B cell (primary cell): ENCODE data around the gene CNKSR3. TPM values are rescaled to one million over a fixed set of nuclear protein-coding genes. Genes with fewer than 3 reads are reported as not detected.

Source experiments
- ATAC-seq: fragments of 200-7000 bp; cut with Tn5 transposase; one replicate; pipeline ENCODE4 v1.10.0; 2021; ENCODE audit warnings: low read depth, mild to moderate bottlenecking, moderate number of reproducible peaks, moderate library complexity
- CTCF ChIA-PET: fragments of 350-600 bp; sonication (Branson Sonifier 250); formaldehyde crosslinking; loops from one replicate; lab custom pipeline; 2021; ENCODE audit warnings: antibody characterized with exemption, inconsistent platforms; lab: Charles Lee
- POLR2A ChIA-PET: fragments of 350-600 bp; sonication (Branson Sonifier 250); formaldehyde crosslinking; loops from one replicate; lab custom pipeline; 2021; ENCODE audit warnings: antibody characterized with exemption; lab: Charles Lee
- DNase-seq: peaks from one replicate; pipeline ENCODE4 v3.0.0; 2013
- H2AFZ ChIP-seq: 2 replicates; pipeline ENCODE4 v1.6.1; 2012; ENCODE audit warnings: mild to moderate bottlenecking, low read depth, low read length; ENCODE audit not compliant: insufficient read depth, poor library complexity, severe bottlenecking
- H3K27ac ChIP-seq, 2 donors: 1 replicate in 1 of 2; 2 replicates in 1 of 2; pipeline ENCODE4 v1.5.1; 2012 to 2013; ENCODE audit warnings: low read length in 2 of 2, mild to moderate bottlenecking in 2 of 2, moderate library complexity in 1 of 2
- H3K27me3 ChIP-seq, 4 experiments: fragments of 200-600 bp in 1 of 4; sonication (generic) in 1 of 4; replicated peaks in 1 of 4; 1 replicate in 2 of 4; 2 replicates in 2 of 4; pipeline versions ENCODE4 v1.6.1 to v1.7.0; 2013 to 2016; ENCODE audit warnings: low read length in 3 of 4, mild to moderate bottlenecking in 2 of 4, mixed read lengths in 1 of 4, moderate library complexity in 1 of 4; ENCODE audit not compliant: insufficient read depth in 4 of 4, control insufficient read depth in 3 of 4; ENCODE audit errors: control extremely low read depth in 1 of 4
- H3K36me3 ChIP-seq, 2 experiments: replicated peaks in 1 of 2; 1 replicate in 1 of 2; 2 replicates in 1 of 2; pipeline versions ENCODE4 v1.6.1 to v1.7.1; 2013; ENCODE audit warnings: low read length in 1 of 2; ENCODE audit not compliant: insufficient read depth in 2 of 2, control insufficient read depth in 1 of 2; ENCODE audit errors: control extremely low read depth in 1 of 2, extremely low read depth in 1 of 2
- H3K4me1 ChIP-seq, 2 donors: fragments of 200-600 bp in 1 of 2; sonication (generic) in 1 of 2; 1 replicate in 1 of 2; 2 replicates in 1 of 2; pipeline versions ENCODE4 v1.5.1 to v1.6.1; 2013 to 2017; ENCODE audit warnings: low read length in 2 of 2; ENCODE audit not compliant: control insufficient read depth in 2 of 2, insufficient read depth in 2 of 2
- H3K4me2 ChIP-seq: replicated peaks from 2 replicates; pipeline ENCODE3; 2012; ENCODE audit warnings: mild to moderate bottlenecking, low read depth, low read length; ENCODE audit not compliant: poor library complexity, severe bottlenecking
- H3K4me3 ChIP-seq, 5 experiments: fragments of 200-600 bp in 1 of 5; sonication (generic) in 1 of 5; 1 replicate in 3 of 5; 2 replicates in 2 of 5; pipeline versions ENCODE4 v1.5.1 to v1.7.0; 2011 to 2016; ENCODE audit warnings: low read length in 4 of 5, mild to moderate bottlenecking in 4 of 5, low read depth in 2 of 5, control low read depth in 1 of 5, moderate library complexity in 1 of 5; ENCODE audit not compliant: insufficient read depth in 1 of 5; ENCODE audit errors: control extremely low read depth in 1 of 5, extremely low read depth in 1 of 5
- H3K79me2 ChIP-seq: fragments of 200-600 bp; sonication (generic); one replicate; pipeline ENCODE4 v1.6.0; 2016; ENCODE audit warnings: low read length; ENCODE audit not compliant: control insufficient read depth, insufficient read depth
- H3K9ac ChIP-seq: fragments of 200-600 bp; sonication (generic); 2 replicates; pipeline ENCODE4 v1.6.1; 2017; ENCODE audit warnings: mild to moderate bottlenecking, low read length, moderate library complexity
- H3K9me3 ChIP-seq, 3 donors: one replicate each; pipeline versions ENCODE4 v1.6.1 to v1.7.1; 2013; ENCODE audit warnings: low read length in 2 of 3; ENCODE audit not compliant: control insufficient read depth in 2 of 3, insufficient read depth in 1 of 3; ENCODE audit errors: control extremely low read depth in 1 of 3
- H4K20me1 ChIP-seq: 2 replicates; pipeline ENCODE4 v1.6.0; 2012; ENCODE audit warnings: mild to moderate bottlenecking, low read length; ENCODE audit not compliant: insufficient read depth, control insufficient read depth, poor library complexity, severe bottlenecking
- H3K27ac Mint-ChIP-seq: one replicate; pipeline ENCODE4 v1.8.0; 2021; ENCODE audit warnings: mixed read lengths
- H3K27me3 Mint-ChIP-seq: one replicate; pipeline ENCODE4 v1.8.0; 2021; ENCODE audit warnings: mixed read lengths
- H3K4me1 Mint-ChIP-seq: one replicate; pipeline ENCODE4 v1.8.0; 2021; ENCODE audit warnings: mixed read lengths
- H3K4me3 Mint-ChIP-seq: one replicate; pipeline ENCODE4 v1.8.0; 2021; ENCODE audit warnings: mixed read lengths
- H3K9me3 Mint-ChIP-seq: one replicate; pipeline ENCODE4 v1.8.0; 2022; ENCODE audit warnings: mixed read lengths; ENCODE audit not compliant: insufficient read depth
- CTCF ChIP-seq: fragments of 200-600 bp; IDR thresholded peaks from one replicate; pipeline ENCODE4 v1.8.0; 2022; ENCODE audit warnings: antibody characterized with exemption, mild to moderate bottlenecking
- EZH2 ChIP-seq: IDR thresholded peaks from 2 replicates; pipeline ENCODE4 v1.6.1; 2012; ENCODE audit warnings: borderline replicate concordance, low read depth, mild to moderate bottlenecking, moderate library complexity, low read length; ENCODE audit not compliant: insufficient read depth, poor library complexity, severe bottlenecking
- WGBS: methylation state at CpG from one replicate; pipeline ENCODE4 v1.1.5; 2013; ENCODE audit warnings: missing lambda C conversion rate; ENCODE audit not compliant: insufficient coverage; 5-methylcytosine and 5-hydroxymethylcytosine counted together
- intact Hi-C: fragments of 100-400 bp; cut with micrococcal nuclease; formaldehyde crosslinking; loops from one replicate; pipeline ENCODE4 v1.10.0; 2022
- polyA plus RNA-seq: library from polyadenylated mRNA; depleted of rRNA; stranded (reverse); fragments of >200 nt; gene quantifications from 2 replicates; pipeline ENCODE4 v1.2.3, GENCODE V29; 2012
- total RNA-seq, 2 donors: library from RNA; stranded (reverse); fragments of 120-200 nt in 1 of 2; gene quantifications; 1 replicate in 1 of 2; 2 replicates in 1 of 2; pipeline versions ENCODE4 v1.2.3 to v1.2.4, GENCODE V29; 2013 to 2022

Gene CNKSR3
- total and polyA plus RNA-seq, 2 donors (not counting 1 experiment from before 2014, with no cell fraction given): not detected

- H3K79me2 ChIP-seq: no peaks in the 10 kb centered on the region
- H3K36me3 ChIP-seq: no peaks in the 10 kb centered on the region
- intact Hi-C loops: no loop called here
- H3K4me1 ChIP-seq: no peaks in the 10 kb centered on the region
- ATAC-seq (no peak), DNase-seq (no peak)
- POLR2A ChIA-PET: no interaction called here
- no peak overlapping the region for H3K9ac ChIP-seq
- WGBS: 90% methylated on average over 4 of the region's 6 CpGs
- H4K20me1 ChIP-seq: no peaks in the 10 kb centered on the region
- no peaks in the 10 kb centered on the region for H3K27me3 ChIP-seq
- no peaks in the 10 kb centered on the region for H3K4me1 Mint-ChIP-seq
- H3K9me3 ChIP-seq: no peaks in the 10 kb centered on the region
- H3K27me3 Mint-ChIP-seq: peaks cover 4% of the 10 kb centered on the region
- no peak overlapping the region for H3K4me3 Mint-ChIP-seq
- no peak for TF ChIP-seq EZH2
- no peak for TF ChIP-seq CTCF
- H3K4me2 ChIP-seq: no peak overlapping the region
- H3K27ac ChIP-seq: no peak overlapping the region
- no peak overlapping the region for H2AFZ ChIP-seq
- no peaks in the 10 kb centered on the region for H3K9me3 Mint-ChIP-seq
- no peak overlapping the region for H3K4me3 ChIP-seq
- CTCF ChIA-PET: no interaction called here
- no peak overlapping the region for H3K27ac Mint-ChIP-seq
Measured at GRCh38 chr6:154554491-154554890, 44.0 kb upstream of the CNKSR3 start.

GRCh38 chr6:154550779-154551178 lies 40.3 kb upstream of the CNKSR3 start:
- Mint-ChIP-seq H3K9me3 (no peaks in the 10 kb centered on the region), H3K4me1 (no peaks in the 10 kb centered on the region), H3K27me3 (peaks cover 4% of the 10 kb centered on the region), H3K4me3 (no peak overlapping the region), H3K27ac (no peak overlapping the region)
- ChIA-PET POLR2A (no interaction called here), CTCF (no interaction called here)
- no peaks in the 10 kb centered on the region for H3K27me3 ChIP-seq
- ATAC-seq (no peak), DNase-seq (no peak)
- no peak overlapping the region for H3K9ac ChIP-seq
- H3K36me3 ChIP-seq: no peaks in the 10 kb centered on the region
- no peaks in the 10 kb centered on the region for H3K9me3 ChIP-seq
- H2AFZ ChIP-seq: no peak overlapping the region
- no peak overlapping the region for H3K4me2 ChIP-seq
- intact Hi-C loops: no loop called here
- no peaks in the 10 kb centered on the region for H3K4me1 ChIP-seq
- no peaks in the 10 kb centered on the region for H3K79me2 ChIP-seq
- no peak overlapping the region for H3K4me3 ChIP-seq
- H4K20me1 ChIP-seq: no peaks in the 10 kb centered on the region
- TF ChIP-seq EZH2 (no peak), CTCF (no peak)
- no peak overlapping the region for H3K27ac ChIP-seq
